Bronchial epithelial cell (primary cell): ENCODE data around the gene DNAI7. TPM values are rescaled to one million over a fixed set of nuclear protein-coding genes. Genes with fewer than 3 reads are reported as not detected.

ENCODE experiments used
- DNase-seq: peaks from one replicate; pipeline ENCODE4 v3.0.0-alpha.2; 2010; ENCODE audit warnings: low read depth
- FAIRE-seq: peaks from 2 replicates; lab custom pipeline; 2011; peaks lifted over from hg19 to GRCh38; lab: Jason Lieb, UNC
- H3K27me3 ChIP-seq: 2 replicates; pipeline ENCODE4 v1.5.1; 2011; ENCODE audit warnings: low read length; ENCODE audit not compliant: control insufficient read depth, insufficient read depth
- H3K36me3 ChIP-seq: 2 replicates; pipeline ENCODE4 v1.5.1; 2011; ENCODE audit warnings: low read length; ENCODE audit not compliant: control insufficient read depth, insufficient read depth
- H3K4me3 ChIP-seq: 2 replicates; pipeline ENCODE4 v1.5.1; 2011; ENCODE audit warnings: mild to moderate bottlenecking, low read depth, low read length, control low read depth
- CTCF ChIP-seq: IDR thresholded peaks from 2 replicates; pipeline ENCODE4 v1.5.1; 2011; ENCODE audit warnings: mild to moderate bottlenecking, moderate library complexity, low read length, control low read depth, inconsistent platforms; ENCODE audit not compliant: insufficient read depth, severe bottlenecking
- total RNA-seq: library from RNA; depleted of rRNA; stranded (reverse); fragments of >200 nt; gene quantifications from 2 replicates; pipeline ENCODE4 v1.2.1, GENCODE V29; 2014

Gene DNAI7
- total RNA-seq, 1 donor from 2014 or later: not detected

- H3K4me3 ChIP-seq: no peak overlapping the region
- H3K36me3 ChIP-seq: no peaks in the 10 kb centered on the region
- TF ChIP-seq CTCF: no peak
- no peaks in the 10 kb centered on the region for H3K27me3 ChIP-seq
- DNase-seq (no peak), FAIRE-seq (no peak)
These were observed 48.3 kb downstream of the DNAI7 start for GRCh38 chr12:25146686-25147085.

DNA sequence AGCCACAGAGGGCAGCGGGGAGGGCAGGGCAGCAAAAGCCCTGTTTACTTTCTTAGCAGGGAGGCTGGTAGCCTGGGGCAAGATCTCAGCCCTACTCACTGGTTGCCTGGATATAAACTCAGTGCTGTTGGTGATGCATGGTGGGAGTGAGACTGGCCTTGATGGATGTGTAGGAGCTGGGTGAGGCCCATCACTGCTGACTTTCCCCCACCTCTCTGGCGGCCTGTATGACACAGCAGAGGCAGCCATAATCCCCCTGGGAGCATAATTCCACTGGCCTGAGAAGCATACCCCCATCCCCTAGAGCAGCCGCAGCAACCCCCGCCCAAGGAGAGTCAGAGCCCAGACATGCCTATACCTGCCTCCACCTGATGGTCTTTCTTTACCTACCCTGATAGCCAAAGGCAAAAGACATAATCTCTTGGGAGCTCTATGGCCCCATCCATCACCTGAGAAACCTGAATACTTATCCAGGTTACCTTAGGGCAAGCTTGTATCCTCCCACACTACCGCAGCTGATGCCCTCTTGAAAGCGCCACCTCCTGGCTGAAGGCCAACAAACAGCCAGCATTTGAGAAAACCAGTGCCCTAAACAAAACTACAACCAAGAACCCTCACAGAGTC is 59.3 kb downstream of the DNAI7 start:
- Histone ChIP-seq H3K4me3 (no peak overlapping the region), H3K27me3 (no peaks in the 10 kb centered on the region), H3K36me3 (no peaks in the 10 kb centered on the region)
- peak; percentile 25 for TF ChIP-seq CTCF
- peak; percentile 50 for FAIRE-seq
- peak; percentile 93 for DNase-seq

GRCh38 chr12:25131270-25131669 is 63.7 kb downstream of the DNAI7 start:
- peak; percentile 73 for DNase-seq
- no peaks in the 10 kb centered on the region for H3K27me3 ChIP-seq
- H3K4me3 ChIP-seq: no peak overlapping the region
- no peak for TF ChIP-seq CTCF
- H3K36me3 ChIP-seq: no peaks in the 10 kb centered on the region
- peak; percentile 36 for FAIRE-seq

DNA sequence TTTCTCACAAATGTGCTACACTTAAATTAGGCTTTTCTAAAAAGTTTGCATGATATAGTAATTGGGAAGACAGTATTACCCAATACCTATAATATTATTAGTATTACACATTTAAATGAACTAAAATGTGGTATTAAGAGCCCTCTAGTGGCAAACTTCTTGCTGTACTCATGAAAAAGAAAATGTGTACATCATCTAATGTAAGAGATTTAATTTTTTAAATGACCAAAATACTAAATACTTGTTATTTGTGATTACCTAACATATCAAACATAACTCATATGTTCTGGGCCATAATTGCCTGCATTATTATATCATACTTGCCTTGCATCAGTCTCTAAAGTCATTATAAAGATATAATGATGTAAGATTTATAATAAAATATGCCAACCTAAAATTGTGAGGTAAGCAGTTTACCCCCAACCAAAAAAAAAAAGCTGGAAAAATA is 64.2 kb downstream of the DNAI7 start:
- Histone ChIP-seq H3K4me3 (no peak overlapping the region), H3K36me3 (no peaks in the 10 kb centered on the region), H3K27me3 (no peaks in the 10 kb centered on the region)
- DNase-seq (peak; percentile 70), FAIRE-seq (no peak)
- TF ChIP-seq CTCF: peak; percentile 23

- no peak for TF ChIP-seq CTCF
- no peak overlapping the region for H3K4me3 ChIP-seq
- H3K36me3 ChIP-seq: no peaks in the 10 kb centered on the region
- DNase-seq (no peak), FAIRE-seq (no peak)
- no peaks in the 10 kb centered on the region for H3K27me3 ChIP-seq
These were observed 68.2 kb downstream of the DNAI7 start for GRCh38 chr12:25126746-25127145.

DNA sequence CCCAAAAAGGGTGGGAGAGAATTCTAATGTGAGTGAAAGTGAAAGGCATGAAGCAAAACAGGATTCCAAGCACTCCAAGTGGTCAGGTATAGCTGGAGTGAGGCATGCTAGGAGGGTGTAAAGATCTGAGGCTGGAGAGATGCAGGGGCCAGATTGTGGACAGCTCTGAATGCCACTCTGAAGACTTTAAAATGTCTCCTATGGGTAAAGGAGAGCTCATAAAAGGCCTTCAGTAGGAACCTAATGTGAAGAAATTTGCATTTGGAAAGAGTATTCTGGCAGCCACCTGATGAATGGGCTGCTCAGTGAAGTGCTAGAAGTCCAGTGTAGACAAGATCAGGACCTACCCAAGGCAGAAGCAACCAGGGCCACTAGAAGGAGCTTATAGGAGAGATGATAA is 68.9 kb downstream of the DNAI7 start:
- FAIRE-seq: no peak
- no peak for TF ChIP-seq CTCF
- H3K36me3 ChIP-seq: no peaks in the 10 kb centered on the region
- DNase-seq: no peak
- no peak overlapping the region for H3K4me3 ChIP-seq
- H3K27me3 ChIP-seq: no peaks in the 10 kb centered on the region
